IMR-90 (cell line): ENCODE data around the gene DPH6. TPM values are rescaled to one million over a fixed set of nuclear protein-coding genes. Genes with fewer than 3 reads are reported as not detected.

Source experiments
- ATAC-seq: fragments of 200-7000 bp; cut with Tn5 transposase; 2 replicates; pipeline ENCODE4 v1.9.1; 2020; ENCODE audit warnings: low read depth, mild to moderate bottlenecking, moderate library complexity
- BruUV-seq: library from RNA; stranded (reverse); fragments of 400-500 nt; replicated peaks from 2 replicates; lab custom pipeline; 2021; lab: Mats Ljungman, UMichigan
- CTCF ChIA-PET: fragments of 300-600 bp; formaldehyde crosslinking; extraction: SDS; loops from one replicate; lab custom pipeline; 2021; ENCODE audit warnings: antibody characterized with exemption; lab: Yijun Ruan, JAX
- POLR2A ChIA-PET: fragments of 300-600 bp; sonication (Branson Sonifier 250); formaldehyde crosslinking; loops from one replicate; lab custom pipeline; 2022; ENCODE audit warnings: antibody characterized with exemption; ENCODE audit not compliant: unreplicated experiment; lab: Charles Lee
- DNase-seq: peaks from one replicate; pipeline ENCODE4 v3.0.0; 2013
- H2AFZ ChIP-seq: replicated peaks from 2 replicates; pipeline ENCODE3; 2013; ENCODE audit warnings: low read length, mild to moderate bottlenecking; ENCODE audit not compliant: poor library complexity
- H2AK5ac ChIP-seq: 2 replicates; pipeline ENCODE4 v1.6.1; 2013; ENCODE audit warnings: low read depth, low read length, inconsistent platforms
- H2AK9ac ChIP-seq: replicated peaks from 2 replicates; pipeline ENCODE3; 2013; ENCODE audit warnings: mild to moderate bottlenecking, low read depth, low read length, moderate library complexity; ENCODE audit not compliant: poor library complexity
- H2BK120ac ChIP-seq: 2 replicates; pipeline ENCODE4 v1.6.1; 2013; ENCODE audit warnings: low read depth, low read length, inconsistent platforms
- H2BK15ac ChIP-seq: 3 replicates; pipeline ENCODE4 v1.6.1; 2013; ENCODE audit warnings: low read depth, low read length, inconsistent platforms
- H2BK20ac ChIP-seq: 2 replicates; pipeline ENCODE4 v1.6.1; 2013; ENCODE audit warnings: low read depth, mild to moderate bottlenecking, inconsistent platforms, low read length, moderate library complexity
- H2BK5ac ChIP-seq: 2 replicates; pipeline ENCODE4 v1.6.1; 2013; ENCODE audit warnings: mild to moderate bottlenecking, low read depth, low read length, inconsistent platforms; ENCODE audit not compliant: poor library complexity, severe bottlenecking
- H3K14ac ChIP-seq: replicated peaks from 2 replicates; pipeline ENCODE4 v1.6.1; 2013; ENCODE audit warnings: low read depth, low read length, inconsistent platforms
- H3K18ac ChIP-seq: 2 replicates; pipeline ENCODE4 v1.6.1; 2013; ENCODE audit warnings: low read depth, low read length, control low read depth
- H3K23ac ChIP-seq: 2 replicates; pipeline ENCODE4 v1.6.1; 2013; ENCODE audit warnings: low read depth, low read length, inconsistent platforms
- H3K27ac ChIP-seq: 2 replicates; pipeline ENCODE4 v1.5.1; 2013; ENCODE audit warnings: mild to moderate bottlenecking, control low read depth, low read length; ENCODE audit not compliant: insufficient read depth
- H3K27me3 ChIP-seq: 2 replicates; pipeline ENCODE4 v1.6.1; 2013; ENCODE audit warnings: low read length; ENCODE audit not compliant: control insufficient read depth, insufficient read depth
- H3K36me3 ChIP-seq: 2 replicates; pipeline ENCODE4 v1.6.1; 2013; ENCODE audit warnings: low read length, mixed read lengths; ENCODE audit not compliant: control insufficient read depth, insufficient read depth
- H3K4ac ChIP-seq: 2 replicates; pipeline ENCODE4 v1.6.1; 2013; ENCODE audit warnings: low read depth, low read length, inconsistent platforms
- H3K4me1 ChIP-seq: 2 replicates; pipeline ENCODE4 v1.6.1; 2013; ENCODE audit warnings: low read length, mixed read lengths; ENCODE audit not compliant: control insufficient read depth, insufficient read depth
- H3K4me2 ChIP-seq: 2 replicates; pipeline ENCODE4 v1.6.1; 2013; ENCODE audit warnings: low read depth, mild to moderate bottlenecking, control low read depth, low read length, moderate library complexity
- H3K4me3 ChIP-seq: 2 replicates; pipeline ENCODE4 v1.5.1; 2013; ENCODE audit warnings: low read depth, mild to moderate bottlenecking, control low read depth, low read length, moderate library complexity; ENCODE audit not compliant: insufficient read depth
- H3K56ac ChIP-seq: 2 replicates; pipeline ENCODE4 v1.6.1; 2013; ENCODE audit warnings: low read length, inconsistent platforms; ENCODE audit not compliant: insufficient read depth; ENCODE audit errors: extremely low read depth
- H3K79me1 ChIP-seq, 2 experiments: 2 replicates each; pipeline ENCODE4 v1.6.1; 2013; ENCODE audit warnings: low read length in 2 of 2, inconsistent platforms in 1 of 2, low read depth in 1 of 2
- H3K9ac ChIP-seq: 2 replicates; pipeline ENCODE4 v1.6.1; 2013; ENCODE audit warnings: low read depth, low read length, control low read depth
- H3K9me1 ChIP-seq: 2 replicates; pipeline ENCODE4 v1.6.1; 2013; ENCODE audit warnings: low read length, inconsistent platforms; ENCODE audit not compliant: insufficient read depth
- H3K9me3 ChIP-seq: 2 replicates; pipeline ENCODE4 v1.6.1; 2013; ENCODE audit warnings: low read length; ENCODE audit not compliant: control insufficient read depth, insufficient read depth
- H4K20me1 ChIP-seq: 2 replicates; pipeline ENCODE4 v1.6.1; 2013; ENCODE audit warnings: low read length, inconsistent platforms; ENCODE audit not compliant: insufficient read depth
- H4K5ac ChIP-seq: 2 replicates; pipeline ENCODE4 v1.6.1; 2013; ENCODE audit warnings: mild to moderate bottlenecking, low read depth, low read length, control low read depth
- H4K8ac ChIP-seq, 2 experiments: 2 replicates each; pipeline ENCODE4 v1.6.1; 2013; ENCODE audit warnings: low read depth in 2 of 2, low read length in 2 of 2, control low read depth in 1 of 2, inconsistent platforms in 1 of 2
- H4K91ac ChIP-seq: 2 replicates; pipeline ENCODE4 v1.6.1; 2013; ENCODE audit warnings: low read depth, low read length, inconsistent platforms; ENCODE audit not compliant: insufficient read depth
- BHLHE40 ChIP-seq: fragments of 150-350 bp; IDR thresholded peaks from 2 replicates; pipeline ENCODE4 v1.6.1; 2016; ENCODE audit warnings: mild to moderate bottlenecking, low read depth, low read length
- CEBPB ChIP-seq: IDR thresholded peaks from 2 replicates; pipeline ENCODE4 v1.6.1; 2012; ENCODE audit warnings: low read depth, low read length, improper control_type of control experiment
- CHD1 ChIP-seq: IDR thresholded peaks from 2 replicates; pipeline ENCODE4 v1.6.1; 2012; ENCODE audit warnings: low read depth, low read length, improper control_type of control experiment
- FOS ChIP-seq: fragments of 150-350 bp; IDR thresholded peaks from 2 replicates; pipeline ENCODE4 v1.6.1; 2016; ENCODE audit warnings: low read depth, low read length
- MAFK ChIP-seq: IDR thresholded peaks from 2 replicates; pipeline ENCODE4 v1.6.1; 2012; ENCODE audit warnings: low read depth, low read length, improper control_type of control experiment
- MAZ ChIP-seq: IDR thresholded peaks from 2 replicates; pipeline ENCODE4 v1.6.1; 2012; ENCODE audit warnings: low read depth, mild to moderate bottlenecking, low read length, improper control_type of control experiment, moderate library complexity, borderline replicate concordance
- MXI1 ChIP-seq: IDR thresholded peaks from 2 replicates; pipeline ENCODE4 v1.6.1; 2012; ENCODE audit warnings: low read depth, mild to moderate bottlenecking, low read length, moderate library complexity, borderline replicate concordance
- NFE2L2 ChIP-seq: fragments of 150-350 bp; IDR thresholded peaks from 2 replicates; pipeline ENCODE4 v1.6.1; 2016; ENCODE audit warnings: low read depth, mild to moderate bottlenecking, low read length
- POLR2A ChIP-seq: IDR thresholded peaks from 2 replicates; pipeline ENCODE4 v1.6.1; 2012; ENCODE audit warnings: mild to moderate bottlenecking, low read depth, low read length
- RAD21 ChIP-seq: IDR thresholded peaks from 2 replicates; pipeline ENCODE4 v1.6.1; 2012; ENCODE audit warnings: low read length, improper control_type of control experiment
- RCOR1 ChIP-seq: IDR thresholded peaks from 2 replicates; pipeline ENCODE4 v1.6.1; 2012; ENCODE audit warnings: mild to moderate bottlenecking, low read length, improper control_type of control experiment; ENCODE audit not compliant: insufficient replicate concordance
- RFX5 ChIP-seq: IDR thresholded peaks from 2 replicates; pipeline ENCODE4 v1.8.0; 2012; ENCODE audit warnings: low read depth, mild to moderate bottlenecking, low read length, moderate library complexity
- SMC3 ChIP-seq: fragments of 150-350 bp; IDR thresholded peaks from 2 replicates; pipeline ENCODE4 v1.6.1; 2016; ENCODE audit warnings: low read depth, mild to moderate bottlenecking, antibody characterized with exemption, low read length, moderate library complexity
- dilution Hi-C: fragments of 300-500 bp; cut with HindIII; formaldehyde crosslinking; loops from one replicate; pipeline ENCODE4 v1.14.3; 2018; ENCODE audit warnings: low sequenced_read_pairs; ENCODE audit not compliant: unreplicated experiment
- in situ Hi-C: fragments of 300-500 bp; cut with MboI; formaldehyde crosslinking; loops from 3 replicates; pipeline ENCODE4 v1.14.3; 2019; ENCODE audit warnings: low sequenced_read_pairs, inconsistent platforms, mixed read lengths
- intact Hi-C: fragments of 100-400 bp; cut with micrococcal nuclease; formaldehyde crosslinking; loops from 2 replicates; pipeline ENCODE4 v1.10.0; 2022
- polyA plus RNA-seq, 3 experiments: library from polyadenylated mRNA; depleted of rRNA; stranded (reverse); fragments of >200 nt; gene quantifications; 2 replicates each; pipeline ENCODE4 v1.2.3, GENCODE V29; 2012; ENCODE audit warnings: low replicate concordance in 1 of 3
- total RNA-seq: library from RNA; depleted of rRNA; stranded (reverse); fragments of >200 nt; gene quantifications from 2 replicates; pipeline ENCODE4 v1.2.3, GENCODE V29; 2012
- TF ChIP-seq, protein P1 (sequence below): fragments of 150-350 bp; IDR thresholded peaks from 2 replicates; pipeline ENCODE4 v1.6.1; 2016; ENCODE audit warnings: low read depth, mild to moderate bottlenecking, low read length, moderate library complexity, borderline replicate concordance

Gene DPH6
- total and polyA plus RNA-seq, 2 of the 4 experiments (the other 2 are of a cell fraction) = 6.1 to 8.1 TPM

DNA sequence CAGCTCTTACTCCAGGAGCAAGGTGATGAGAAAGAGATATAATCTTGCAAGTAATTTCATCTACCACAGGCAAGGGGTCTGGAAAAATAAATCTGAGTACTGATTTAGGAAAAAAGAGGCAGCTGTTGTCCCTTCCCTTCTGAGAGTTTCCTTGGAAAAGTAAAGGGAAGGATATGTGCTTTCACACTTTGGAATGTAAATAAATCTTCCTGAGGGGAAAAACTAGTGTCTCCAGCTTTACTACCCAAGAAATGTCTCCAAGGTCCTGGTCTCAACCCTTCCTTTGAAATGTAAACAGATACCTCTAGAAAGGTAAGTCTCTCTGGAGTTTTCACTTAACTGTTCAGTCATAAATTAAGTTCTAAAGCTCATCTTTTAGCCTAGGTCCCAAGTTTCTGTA lies 102.6 kb downstream of the DPH6 start:
- intact Hi-C loops (no loop called here), in situ Hi-C loops (no loop called here), dilution Hi-C loops (no loop called here)
- no peak overlapping the region for H2AK5ac ChIP-seq
- no peak overlapping the region for H3K56ac ChIP-seq
- H2AFZ ChIP-seq = no peak overlapping the region
- no peaks in the 10 kb centered on the region for H4K20me1 ChIP-seq
- no peak overlapping the region for H3K14ac ChIP-seq
- H3K9me3 ChIP-seq = no peaks in the 10 kb centered on the region
- H2BK5ac ChIP-seq = no peak overlapping the region
- H2AK9ac ChIP-seq = no peak overlapping the region
- no peaks in the 10 kb centered on the region for H3K79me1 ChIP-seq
- BruUV-seq = no TSS peak
- H3K36me3 ChIP-seq = no peaks in the 10 kb centered on the region
- no peak overlapping the region for H4K5ac ChIP-seq
- no peak overlapping the region for H2BK120ac ChIP-seq
- no peaks in the 10 kb centered on the region for H3K27me3 ChIP-seq
- H4K91ac ChIP-seq = no peak overlapping the region
- H2BK20ac ChIP-seq = no peak overlapping the region
- H3K9me1 ChIP-seq = no peaks in the 10 kb centered on the region
- no peak overlapping the region for H3K9ac ChIP-seq
- ChIA-PET CTCF (interaction anchor here (1.1 to 4.0 kb wide), 4 partner anchors 137 to 367 kb away, joined by 3 to 70 read pairs (median 18); no protein-coding TSS in a partner anchor), POLR2A (no interaction called here)
- H4K8ac ChIP-seq = no peak overlapping the region
- H3K4me3 ChIP-seq = no peak overlapping the region
- ATAC-seq (no peak; the same call in 1 of the 2 replicates), DNase-seq (no peak)
- H3K4me1 ChIP-seq = peaks cover 8% of the 10 kb centered on the region; the same call in 1 of the 2 replicates
- no peak overlapping the region for H3K18ac ChIP-seq
- no peak overlapping the region for H3K27ac ChIP-seq
- H3K4me2 ChIP-seq = no peak overlapping the region
- H3K4ac ChIP-seq = no peak overlapping the region
- no peak overlapping the region for H3K23ac ChIP-seq
- no peak overlapping the region for H2BK15ac ChIP-seq
- no peak for TF ChIP-seq POLR2A
- no peak for TF ChIP-seq NFE2L2
- TF ChIP-seq, protein P1, sequence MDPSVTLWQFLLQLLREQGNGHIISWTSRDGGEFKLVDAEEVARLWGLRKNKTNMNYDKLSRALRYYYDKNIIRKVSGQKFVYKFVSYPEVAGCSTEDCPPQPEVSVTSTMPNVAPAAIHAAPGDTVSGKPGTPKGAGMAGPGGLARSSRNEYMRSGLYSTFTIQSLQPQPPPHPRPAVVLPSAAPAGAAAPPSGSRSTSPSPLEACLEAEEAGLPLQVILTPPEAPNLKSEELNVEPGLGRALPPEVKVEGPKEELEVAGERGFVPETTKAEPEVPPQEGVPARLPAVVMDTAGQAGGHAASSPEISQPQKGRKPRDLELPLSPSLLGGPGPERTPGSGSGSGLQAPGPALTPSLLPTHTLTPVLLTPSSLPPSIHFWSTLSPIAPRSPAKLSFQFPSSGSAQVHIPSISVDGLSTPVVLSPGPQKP = no peak
- TF ChIP-seq MAZ = no peak
- TF ChIP-seq FOS = no peak
- TF ChIP-seq RAD21 = no peak
- no peak for TF ChIP-seq BHLHE40
- no peak for TF ChIP-seq CHD1
- TF ChIP-seq MXI1 = no peak
- no peak for TF ChIP-seq RCOR1
- no peak for TF ChIP-seq MAFK
- TF ChIP-seq SMC3 = no peak
- no peak for TF ChIP-seq RFX5
- TF ChIP-seq CEBPB = no peak
